ENCODE results near the gene IFT57.

Gene IFT57

DNA sequence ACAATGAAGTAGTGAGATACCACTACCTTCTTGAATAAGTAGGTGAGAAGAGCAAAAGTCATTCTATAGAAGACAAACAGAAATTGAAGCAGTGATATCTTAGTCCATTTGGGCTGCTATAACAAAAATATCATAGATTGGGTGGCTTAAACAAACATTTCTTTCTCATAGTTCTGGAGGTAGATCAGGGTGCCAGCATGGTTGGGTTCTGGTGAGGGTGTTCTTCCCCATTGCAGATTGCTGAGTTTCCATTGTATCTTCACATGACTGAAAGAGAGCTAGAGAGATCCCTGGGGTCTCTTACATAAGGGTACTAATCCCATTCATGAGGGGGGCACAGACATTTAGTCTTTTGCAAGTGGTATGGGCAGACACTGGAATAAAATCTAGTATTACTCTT is 32.9 kb upstream of the IFT57 start:
- Histone ChIP-seq H3K36me3 (ENCODE audit: insufficient read depth, low read length) (no peaks in the 10 kb centered on the region), H4K20me1 (ENCODE audit: insufficient read depth, low read length) (no peaks in the 10 kb centered on the region), H3K4me1 (ENCODE audit: insufficient read depth, low read length) (no peaks in the 10 kb centered on the region), H3K79me2 (ENCODE audit: insufficient read depth, low read length) (no peaks in the 10 kb centered on the region), H3K4me2 (ENCODE audit: insufficient read depth, low read length) (no peak overlapping the region), H3K27me3 (ENCODE audit: insufficient read depth, low read length, poor library complexity) (no peaks in the 10 kb centered on the region), H3K27ac (ENCODE audit: low read length) (no peak overlapping the region), H3K4me3 (ENCODE audit: low read depth in 1 of 2, low read length in 2 of 2) (no peak overlapping the region), H3K9ac (ENCODE audit: low read depth, low read length) (no peak overlapping the region), H2AFZ (ENCODE audit: low read depth, low read length) (no peak overlapping the region), H3K9me3 (ENCODE audit: insufficient read depth, low read length, severe bottlenecking) (no peaks in the 10 kb centered on the region)
- no peak for DNase-seq
- ATAC-seq (ENCODE audit: insufficient read depth, low read depth): no peak
- no peak for TF ChIP-seq EZH2 (IDR thresholded peaks at IDR 0.05; ENCODE audit: borderline replicate concordance, low read depth, low read length, severe bottlenecking)
- TF ChIP-seq, protein P1, sequence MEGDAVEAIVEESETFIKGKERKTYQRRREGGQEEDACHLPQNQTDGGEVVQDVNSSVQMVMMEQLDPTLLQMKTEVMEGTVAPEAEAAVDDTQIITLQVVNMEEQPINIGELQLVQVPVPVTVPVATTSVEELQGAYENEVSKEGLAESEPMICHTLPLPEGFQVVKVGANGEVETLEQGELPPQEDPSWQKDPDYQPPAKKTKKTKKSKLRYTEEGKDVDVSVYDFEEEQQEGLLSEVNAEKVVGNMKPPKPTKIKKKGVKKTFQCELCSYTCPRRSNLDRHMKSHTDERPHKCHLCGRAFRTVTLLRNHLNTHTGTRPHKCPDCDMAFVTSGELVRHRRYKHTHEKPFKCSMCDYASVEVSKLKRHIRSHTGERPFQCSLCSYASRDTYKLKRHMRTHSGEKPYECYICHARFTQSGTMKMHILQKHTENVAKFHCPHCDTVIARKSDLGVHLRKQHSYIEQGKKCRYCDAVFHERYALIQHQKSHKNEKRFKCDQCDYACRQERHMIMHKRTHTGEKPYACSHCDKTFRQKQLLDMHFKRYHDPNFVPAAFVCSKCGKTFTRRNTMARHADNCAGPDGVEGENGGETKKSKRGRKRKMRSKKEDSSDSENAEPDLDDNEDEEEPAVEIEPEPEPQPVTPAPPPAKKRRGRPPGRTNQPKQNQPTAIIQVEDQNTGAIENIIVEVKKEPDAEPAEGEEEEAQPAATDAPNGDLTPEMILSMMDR (IDR thresholded peaks at IDR 0.05; ENCODE audit: borderline replicate concordance, extremely low read depth, low read length, poor library complexity, severe bottlenecking): no peak

DNA sequence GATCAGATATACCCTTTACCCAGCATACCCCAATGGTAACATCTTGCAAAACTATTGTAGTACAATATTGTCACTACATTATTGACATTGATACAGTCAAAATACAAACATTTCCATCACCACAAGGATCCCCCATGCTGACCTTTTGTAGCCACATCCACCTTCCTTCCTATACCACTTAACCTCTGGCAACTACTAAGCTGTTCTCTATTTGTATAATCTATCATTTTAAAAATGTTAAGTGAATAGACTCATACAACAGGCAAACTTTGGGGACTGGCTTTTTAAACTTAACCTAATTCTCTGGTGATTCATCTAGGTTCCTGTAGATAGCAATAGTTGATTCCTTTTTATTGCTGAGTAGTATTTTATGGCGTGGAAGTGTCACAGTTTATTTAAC is 29.6 kb upstream of the IFT57 start:
- no peaks in the 10 kb centered on the region for H3K36me3 ChIP-seq (ENCODE audit: insufficient read depth, low read length)
- no peak overlapping the region for H2AFZ ChIP-seq (ENCODE audit: low read depth, low read length)
- no peak overlapping the region for H3K27ac ChIP-seq (ENCODE audit: low read length)
- no peak overlapping the region for H3K4me2 ChIP-seq (ENCODE audit: insufficient read depth, low read length)
- DNase-seq (no peak), ATAC-seq (ENCODE audit: insufficient read depth, low read depth) (no peak)
- no peaks in the 10 kb centered on the region for H3K79me2 ChIP-seq (ENCODE audit: insufficient read depth, low read length)
- no peaks in the 10 kb centered on the region for H3K4me1 ChIP-seq (ENCODE audit: insufficient read depth, low read length)
- no peaks in the 10 kb centered on the region for H3K9me3 ChIP-seq (ENCODE audit: insufficient read depth, low read length, severe bottlenecking)
- H4K20me1 ChIP-seq (ENCODE audit: insufficient read depth, low read length): no peaks in the 10 kb centered on the region
- no peaks in the 10 kb centered on the region for H3K27me3 ChIP-seq (ENCODE audit: insufficient read depth, low read length, poor library complexity)
- H3K4me3 ChIP-seq (ENCODE audit: low read depth in 1 of 2, low read length in 2 of 2): no peak overlapping the region
- no peak overlapping the region for H3K9ac ChIP-seq (ENCODE audit: low read depth, low read length)
- TF ChIP-seq, protein P1 (IDR thresholded peaks at IDR 0.05; ENCODE audit: borderline replicate concordance, extremely low read depth, low read length, poor library complexity, severe bottlenecking): no peak
- TF ChIP-seq EZH2 (IDR thresholded peaks at IDR 0.05; ENCODE audit: borderline replicate concordance, low read depth, low read length, severe bottlenecking): no peak

DNA sequence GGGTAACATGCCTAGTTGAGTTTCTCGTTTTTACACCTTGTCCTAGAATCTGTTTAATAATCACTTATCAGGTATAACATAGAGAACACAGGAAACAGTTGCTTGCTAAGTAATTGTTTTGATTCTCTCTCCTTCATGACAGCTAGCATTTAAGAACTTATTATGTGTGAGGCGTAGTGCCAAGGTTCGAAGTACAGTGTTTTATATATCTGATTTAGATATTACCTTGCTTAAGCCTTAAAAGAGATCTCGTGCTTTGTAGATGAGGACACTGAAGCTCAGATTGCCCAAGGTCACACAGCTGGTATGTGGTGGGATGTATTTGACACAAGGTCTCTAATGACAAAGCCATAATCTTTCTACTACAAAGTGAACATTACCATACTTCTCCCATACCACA is 29.0 kb upstream of the IFT57 start:
- TF ChIP-seq, protein P1 (IDR thresholded peaks at IDR 0.05; ENCODE audit: borderline replicate concordance, extremely low read depth, low read length, poor library complexity, severe bottlenecking): no peak
- Histone ChIP-seq H3K9me3 (ENCODE audit: insufficient read depth, low read length, severe bottlenecking) (no peaks in the 10 kb centered on the region), H2AFZ (ENCODE audit: low read depth, low read length) (no peak overlapping the region), H3K4me1 (ENCODE audit: insufficient read depth, low read length) (no peaks in the 10 kb centered on the region), H3K27ac (ENCODE audit: low read length) (no peak overlapping the region), H3K36me3 (ENCODE audit: insufficient read depth, low read length) (no peaks in the 10 kb centered on the region), H3K27me3 (ENCODE audit: insufficient read depth, low read length, poor library complexity) (no peaks in the 10 kb centered on the region), H3K9ac (ENCODE audit: low read depth, low read length) (no peak overlapping the region), H3K79me2 (ENCODE audit: insufficient read depth, low read length) (no peaks in the 10 kb centered on the region), H3K4me3 (ENCODE audit: low read depth in 1 of 2, low read length in 2 of 2) (no peak overlapping the region), H4K20me1 (ENCODE audit: insufficient read depth, low read length) (no peaks in the 10 kb centered on the region), H3K4me2 (ENCODE audit: insufficient read depth, low read length) (no peak overlapping the region)
- ATAC-seq (ENCODE audit: insufficient read depth, low read depth) (no peak), DNase-seq (no peak)

DNA sequence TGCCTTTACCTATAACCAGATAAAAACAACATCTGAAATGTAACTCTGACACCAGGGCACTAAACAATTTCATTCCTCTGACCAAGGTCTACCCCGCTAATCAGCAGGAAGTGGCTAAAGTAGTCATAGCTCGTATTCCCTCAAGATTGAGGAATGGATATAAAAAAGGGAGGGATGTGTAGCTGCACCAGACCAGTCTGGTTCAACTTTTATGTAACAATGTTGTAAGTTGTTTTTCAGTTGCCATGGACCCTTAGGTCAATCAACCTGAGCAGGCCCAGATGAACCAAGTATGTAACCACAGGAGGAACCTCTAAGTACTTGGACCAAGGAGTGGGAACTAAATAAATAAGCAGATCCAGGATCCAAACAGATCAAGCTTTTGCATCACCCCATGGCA is 28.4 kb upstream of the IFT57 start:
- H3K79me2 ChIP-seq (ENCODE audit: insufficient read depth, low read length): no peaks in the 10 kb centered on the region
- DNase-seq (no peak), ATAC-seq (ENCODE audit: insufficient read depth, low read depth) (no peak)
- H3K36me3 ChIP-seq (ENCODE audit: insufficient read depth, low read length): no peaks in the 10 kb centered on the region
- no peak overlapping the region for H3K4me2 ChIP-seq (ENCODE audit: insufficient read depth, low read length)
- no peak overlapping the region for H3K4me3 ChIP-seq (ENCODE audit: low read depth in 1 of 2, low read length in 2 of 2)
- H3K27me3 ChIP-seq (ENCODE audit: insufficient read depth, low read length, poor library complexity): no peaks in the 10 kb centered on the region
- no peaks in the 10 kb centered on the region for H3K9me3 ChIP-seq (ENCODE audit: insufficient read depth, low read length, severe bottlenecking)
- no peak overlapping the region for H3K27ac ChIP-seq (ENCODE audit: low read length)
- no peak overlapping the region for H3K9ac ChIP-seq (ENCODE audit: low read depth, low read length)
- no peaks in the 10 kb centered on the region for H3K4me1 ChIP-seq (ENCODE audit: insufficient read depth, low read length)
- TF ChIP-seq, protein P1 (IDR thresholded peaks at IDR 0.05; ENCODE audit: borderline replicate concordance, extremely low read depth, low read length, poor library complexity, severe bottlenecking): no peak
- no peak for TF ChIP-seq EZH2 (IDR thresholded peaks at IDR 0.05; ENCODE audit: borderline replicate concordance, low read depth, low read length, severe bottlenecking)
- H2AFZ ChIP-seq (ENCODE audit: low read depth, low read length): no peak overlapping the region
- no peaks in the 10 kb centered on the region for H4K20me1 ChIP-seq (ENCODE audit: insufficient read depth, low read length)
